A204.1 (cell line): ENCODE measurements around the gene GTF3C6.
"Not testable (repeated sequence)": the region's sequence is repeated elsewhere in the genome, so short reads cannot be mapped to it uniquely, and the experiment has no call there.

Experiments
- FAIRE-seq: peaks from 2 replicates; lab custom pipeline; 2012; peaks lifted over from hg19 to GRCh38; lab: Jason Lieb, UNC

Gene GTF3C6, protein sequence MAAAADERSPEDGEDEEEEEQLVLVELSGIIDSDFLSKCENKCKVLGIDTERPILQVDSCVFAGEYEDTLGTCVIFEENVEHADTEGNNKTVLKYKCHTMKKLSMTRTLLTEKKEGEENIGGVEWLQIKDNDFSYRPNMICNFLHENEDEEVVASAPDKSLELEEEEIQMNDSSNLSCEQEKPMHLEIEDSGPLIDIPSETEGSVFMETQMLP

DNA sequence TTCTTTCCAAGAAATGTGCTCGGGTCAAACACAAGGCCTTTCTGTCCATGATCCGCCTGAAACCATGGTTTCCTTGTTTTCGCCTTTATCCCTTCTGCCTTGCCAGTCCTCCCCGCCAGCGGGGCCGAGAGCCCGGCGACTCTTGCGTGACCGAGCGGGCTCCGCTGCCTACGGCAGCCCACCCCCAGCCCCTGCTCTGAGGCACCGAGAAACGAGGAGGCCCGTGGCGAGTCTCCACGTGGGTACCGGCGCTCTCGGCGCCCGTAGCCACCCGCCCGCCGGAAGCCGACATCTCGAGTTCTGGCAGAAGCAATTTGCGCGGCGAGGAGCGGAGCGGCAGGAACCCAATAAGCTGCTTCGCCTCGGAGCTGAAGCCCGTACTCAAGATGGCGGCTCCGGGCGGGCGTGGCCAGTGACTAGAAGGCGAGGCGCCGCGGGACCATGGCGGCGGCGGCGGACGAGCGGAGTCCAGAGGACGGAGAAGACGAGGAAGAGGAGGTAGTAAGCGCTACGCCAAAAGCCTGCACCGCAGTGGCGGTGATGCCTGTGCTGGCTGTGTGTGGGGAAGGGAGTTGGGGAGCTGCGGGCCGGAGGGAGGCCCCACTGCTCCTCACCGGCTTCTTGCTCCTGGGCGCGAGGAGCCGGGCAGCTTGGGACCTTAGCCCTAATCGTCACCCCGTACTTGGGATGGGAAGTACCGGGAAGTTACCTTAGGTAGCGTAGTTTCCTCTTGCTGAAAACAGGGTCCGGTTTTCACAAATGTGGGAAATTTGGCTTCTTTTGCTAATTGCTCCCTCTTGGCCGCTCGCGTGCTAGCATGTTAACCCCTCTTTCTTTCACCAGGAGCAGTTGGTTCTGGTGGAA is at the start of gene GTF3C6:
TSS of gene GTF3C6 (plus strand) at position 378 of the 864 bp plus-strand sequence. CDS start at position 442, 64 bp downstream.
- FAIRE-seq = no peak

DNA sequence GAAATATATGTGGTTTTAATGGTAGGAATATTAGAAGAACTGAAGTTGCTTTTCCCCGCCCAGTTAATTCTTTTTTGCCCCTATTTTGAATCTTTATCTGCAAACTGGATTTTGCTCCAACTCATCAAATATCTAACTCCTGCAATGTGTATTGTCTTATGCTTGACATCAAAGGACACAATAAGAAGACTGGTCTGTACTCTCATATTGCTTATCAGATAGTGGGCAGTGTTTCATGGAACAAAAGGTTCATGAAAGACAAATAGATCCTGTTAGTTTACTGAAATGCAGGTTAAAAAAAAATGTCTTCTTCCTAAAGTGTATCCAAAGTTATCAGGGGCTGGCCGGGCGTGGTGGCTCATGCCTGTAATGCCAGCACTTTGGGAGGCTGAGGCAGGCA is 27.7 kb upstream of the GTF3C6 start:
- no peak for FAIRE-seq

DNA sequence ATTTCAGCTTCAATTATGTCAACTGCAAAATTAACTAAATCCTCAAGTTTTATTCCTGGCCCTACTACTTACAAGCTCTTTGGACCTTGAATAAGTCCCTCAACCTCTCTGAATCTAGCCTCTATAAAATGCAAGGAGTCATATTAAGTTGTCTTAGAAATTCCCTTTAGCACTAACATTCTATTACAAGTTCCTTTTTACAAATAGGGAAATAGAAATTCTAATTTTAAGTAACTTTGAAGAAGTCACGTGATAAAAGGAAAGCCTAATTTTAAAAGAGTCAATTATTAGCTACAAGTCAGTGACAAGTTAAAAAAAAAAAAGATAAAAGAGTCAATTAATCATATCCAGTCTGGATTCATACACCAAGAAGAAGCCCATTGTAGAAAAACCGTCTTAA is 24.6 kb upstream of the GTF3C6 start:
- no peak for FAIRE-seq

DNA sequence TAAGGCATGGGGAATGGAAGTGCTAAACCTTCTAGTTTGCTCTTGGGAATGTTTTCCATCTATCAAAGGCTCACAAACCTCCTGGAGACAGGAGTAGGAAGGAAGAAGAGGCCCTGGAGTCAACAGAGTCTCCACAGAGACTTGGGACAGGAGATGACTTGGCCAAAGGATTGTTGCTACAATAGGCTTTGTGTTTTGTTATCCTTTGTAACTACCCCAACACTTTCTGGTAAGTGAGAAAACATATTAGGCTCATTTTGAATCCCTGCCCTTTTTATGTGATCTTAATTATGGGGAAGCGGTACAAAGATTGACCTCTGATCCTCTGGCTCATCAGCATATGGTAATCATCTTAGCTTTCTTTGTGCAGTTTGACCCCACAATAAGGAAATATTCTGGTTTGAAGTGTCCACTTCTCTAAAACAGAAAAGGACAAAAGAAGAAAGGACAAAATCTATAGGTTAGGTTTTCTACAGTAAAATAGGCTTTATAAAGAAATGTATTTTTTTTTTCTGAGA is 24.1 kb upstream of the GTF3C6 start:
- no peak for FAIRE-seq

DNA sequence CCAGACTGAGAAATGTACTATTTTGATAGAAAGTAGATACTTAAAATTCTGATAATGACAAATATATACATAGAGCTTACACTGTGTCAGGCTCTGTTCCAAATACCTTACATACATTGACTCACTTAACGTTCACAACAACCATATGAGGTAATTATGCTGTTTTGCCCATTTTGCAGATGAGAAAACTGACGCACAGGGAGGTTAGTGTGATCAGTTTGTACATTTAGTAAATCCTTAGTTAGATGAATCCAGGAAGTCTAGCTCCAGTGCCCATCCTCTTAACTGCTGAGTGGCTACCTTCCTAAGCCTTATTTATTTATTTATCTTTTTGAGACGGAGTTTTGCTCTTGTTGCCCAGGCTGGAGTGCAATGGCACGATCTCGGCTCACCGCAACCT is 23.3 kb upstream of the GTF3C6 start:
- no peak for FAIRE-seq

DNA sequence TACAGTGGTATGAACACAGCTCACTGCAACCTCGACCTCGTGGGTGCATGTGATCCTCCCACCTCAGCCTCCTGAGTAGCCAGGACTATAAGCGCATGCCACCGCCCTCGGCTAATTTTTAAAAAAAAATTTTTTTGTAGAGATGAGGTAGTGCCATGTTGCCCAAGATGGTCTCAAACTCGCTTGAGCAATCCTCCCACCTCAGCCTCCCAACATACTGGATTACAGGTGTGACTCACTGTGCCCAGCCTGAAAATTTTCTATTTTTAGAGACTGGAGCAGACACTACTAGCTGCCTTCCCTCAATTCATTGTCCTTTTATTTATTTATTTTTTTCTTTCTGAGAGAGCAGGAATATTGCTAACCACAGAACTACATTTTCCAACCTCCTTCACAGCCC is 20.3 kb upstream of the GTF3C6 start:
- no peak for FAIRE-seq

DNA sequence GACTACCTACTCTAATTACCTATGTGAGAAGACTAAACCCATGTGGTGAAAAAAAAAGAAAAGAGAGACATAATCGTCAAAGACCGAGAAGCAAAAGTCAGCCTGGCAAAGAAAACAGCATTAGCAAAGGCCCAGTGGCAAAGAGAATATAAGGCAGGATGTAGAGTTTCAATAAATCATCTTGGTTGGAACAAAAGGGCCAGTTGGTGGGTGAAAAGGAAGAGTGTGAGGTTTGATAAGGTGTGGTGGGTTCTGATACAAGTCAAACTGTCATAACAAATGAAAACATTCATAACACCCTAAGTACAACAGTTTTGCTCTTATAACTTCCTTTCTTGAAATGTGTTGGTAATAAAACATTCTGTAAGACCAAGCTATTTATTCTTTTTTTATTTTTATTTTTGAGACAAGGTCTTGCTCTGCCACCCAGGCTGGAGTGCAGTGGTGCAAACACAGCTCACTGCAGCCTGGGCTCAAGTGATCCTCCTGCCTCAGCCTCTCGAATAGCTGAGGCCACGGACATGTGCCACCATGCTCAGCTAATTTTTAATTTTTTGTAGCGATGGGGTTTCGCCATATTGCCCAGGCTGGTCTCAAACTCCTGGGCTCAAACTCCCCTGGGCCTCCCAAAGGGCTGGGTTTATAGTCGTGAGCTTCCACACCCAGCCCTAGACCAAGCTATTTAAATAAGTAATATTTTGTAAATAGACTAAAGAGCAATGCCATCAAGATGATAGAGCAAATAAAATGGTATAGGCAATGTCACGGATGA is 18.9 kb upstream of the GTF3C6 start:
- no peak for FAIRE-seq

DNA sequence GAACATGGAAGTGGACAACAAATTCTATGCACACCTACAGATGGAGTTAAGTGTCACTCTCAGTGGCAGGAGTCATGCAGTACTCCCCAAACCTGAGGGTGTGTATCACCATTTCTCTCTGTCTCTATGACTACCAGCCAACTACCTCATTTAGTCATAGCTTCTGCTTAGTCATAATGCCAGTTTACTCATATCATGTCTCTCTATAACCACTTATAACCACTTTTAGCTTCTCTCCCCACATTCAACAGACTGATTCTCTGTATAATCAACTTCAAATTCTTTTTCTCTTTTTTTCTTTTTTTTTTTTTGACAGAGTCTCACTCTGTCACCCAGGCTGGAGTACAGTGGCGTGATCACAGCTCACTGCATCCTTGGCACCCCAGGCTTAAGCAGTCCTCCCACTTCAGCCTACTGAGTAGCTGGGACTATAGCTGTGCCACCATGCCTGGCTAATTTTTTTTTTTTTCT is 13.8 kb upstream of the GTF3C6 start:
- FAIRE-seq = no peak

DNA sequence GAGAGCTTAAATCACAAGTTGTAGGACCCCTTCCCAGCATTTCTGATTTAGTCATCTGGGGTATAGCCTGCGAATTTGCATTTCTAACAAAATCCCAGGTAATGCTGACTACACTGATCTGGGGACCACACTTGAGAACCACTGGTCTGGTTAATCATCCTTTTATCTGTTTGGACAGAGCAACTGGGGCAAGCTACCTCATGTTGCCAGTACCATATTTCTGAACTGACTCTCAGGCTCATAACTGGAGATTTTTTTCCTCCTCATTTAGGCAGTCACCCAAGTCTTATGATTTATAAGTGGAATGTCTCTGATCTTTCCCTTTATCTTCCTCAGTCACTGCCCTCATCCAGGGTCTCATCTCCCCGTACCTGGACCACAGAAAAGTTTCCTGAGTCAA is 12.0 kb upstream of the GTF3C6 start:
- FAIRE-seq = no peak

DNA sequence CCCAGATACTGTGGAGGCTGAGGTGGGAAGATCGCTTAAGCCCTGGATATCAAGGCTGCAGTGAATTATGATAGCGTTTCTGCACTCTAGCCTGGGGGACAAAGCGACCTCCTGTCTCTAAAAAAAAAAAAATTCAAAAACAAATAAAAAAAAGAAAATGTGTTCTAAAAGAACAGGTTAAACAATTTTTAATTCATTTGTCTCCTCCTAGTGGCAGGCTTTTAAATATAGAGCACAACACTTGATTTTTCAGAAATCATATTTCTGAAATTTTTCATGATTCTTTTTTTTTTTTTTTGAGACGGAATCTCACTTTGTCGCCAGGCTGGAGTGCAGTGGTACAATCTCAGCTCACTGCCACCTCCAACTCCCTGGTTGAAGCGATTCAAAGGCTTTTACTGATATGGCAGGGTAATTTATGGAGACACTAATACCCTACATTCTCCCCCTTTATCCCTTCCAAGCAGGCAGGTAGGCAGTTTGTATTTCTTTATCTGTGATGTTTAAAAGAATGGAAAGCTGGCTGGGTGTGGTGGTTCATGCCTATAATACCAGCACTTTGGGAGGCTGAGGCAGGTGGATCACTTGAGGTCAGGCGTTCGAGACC is 8.7 kb upstream of the GTF3C6 start:
- FAIRE-seq = peak; percentile 73

DNA sequence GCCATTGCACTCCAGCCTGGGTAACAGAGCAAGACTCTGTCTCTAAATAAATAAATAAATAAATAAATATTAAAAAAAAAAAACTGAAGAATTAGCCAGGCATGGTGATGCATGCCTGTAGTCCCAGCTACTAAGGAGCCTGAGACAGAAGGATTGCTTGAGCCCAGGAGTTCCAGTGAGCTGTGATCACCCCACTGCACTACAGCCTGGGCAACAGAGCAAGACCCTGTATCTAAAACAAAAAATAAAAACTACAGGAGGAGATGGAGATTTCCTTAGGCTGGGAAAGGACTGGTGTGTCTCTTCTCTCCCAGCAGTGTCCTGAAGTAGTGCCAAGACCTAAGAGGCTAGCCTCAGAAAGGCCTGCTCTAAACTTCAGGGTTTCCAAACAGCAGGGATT is 8.1 kb upstream of the GTF3C6 start:
- FAIRE-seq = no peak

DNA sequence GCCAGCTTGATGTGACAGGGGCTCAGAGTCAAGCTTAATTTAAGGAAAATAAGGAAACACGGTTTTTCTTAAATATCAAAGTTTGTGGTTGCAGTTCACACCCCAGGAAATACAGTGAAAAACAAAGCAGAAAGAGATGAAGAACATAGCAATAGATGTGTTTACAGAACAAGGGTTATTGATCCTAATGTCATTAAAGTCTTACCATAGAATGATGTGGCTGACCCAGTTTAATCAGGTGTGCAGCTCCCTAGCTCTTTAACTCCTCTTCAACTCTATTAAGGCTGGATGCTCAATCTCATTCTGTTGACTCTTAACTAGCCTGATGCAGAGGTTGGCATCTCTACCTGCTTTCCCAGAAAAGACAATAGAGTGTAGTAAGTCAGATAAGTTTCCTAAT is 7.5 kb upstream of the GTF3C6 start:
- no peak for FAIRE-seq

DNA sequence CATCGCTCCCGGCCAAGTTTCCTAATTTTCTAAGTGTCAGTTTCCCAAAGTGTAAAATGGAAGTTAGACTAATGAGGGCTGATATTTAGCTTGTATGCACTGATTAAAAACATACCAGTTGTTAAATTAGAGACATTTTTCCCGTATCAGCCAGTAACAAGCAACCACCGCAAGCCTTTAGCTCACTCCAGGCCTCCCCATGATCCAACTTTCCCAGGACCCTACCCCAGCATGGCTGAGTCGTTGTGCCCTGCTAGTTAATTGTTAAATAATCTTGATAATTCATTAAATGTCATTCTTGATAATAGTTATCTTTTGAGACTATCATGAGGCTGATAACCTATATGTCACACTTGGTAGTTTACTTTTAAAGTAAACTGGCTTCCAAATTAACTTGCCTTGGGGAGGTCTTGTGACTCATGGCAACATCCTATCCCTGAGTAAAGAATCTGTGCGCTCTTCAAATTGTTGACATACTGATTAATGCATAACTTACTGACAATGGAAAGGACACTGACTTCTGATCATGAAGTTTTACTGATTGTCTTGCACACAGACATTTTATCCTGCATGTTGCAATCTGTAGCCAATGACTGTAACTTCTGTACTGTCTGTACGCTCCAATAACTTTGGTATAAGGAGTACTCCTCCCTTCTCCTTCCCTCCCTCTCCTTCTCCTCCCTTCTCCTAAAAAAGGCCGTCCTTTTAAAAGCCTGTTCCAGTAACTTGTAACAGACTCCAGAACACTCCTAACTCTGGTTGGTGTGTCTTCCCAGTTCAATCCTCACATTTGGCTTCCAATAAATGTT is 6.3 kb upstream of the GTF3C6 start:
- FAIRE-seq = no peak

DNA sequence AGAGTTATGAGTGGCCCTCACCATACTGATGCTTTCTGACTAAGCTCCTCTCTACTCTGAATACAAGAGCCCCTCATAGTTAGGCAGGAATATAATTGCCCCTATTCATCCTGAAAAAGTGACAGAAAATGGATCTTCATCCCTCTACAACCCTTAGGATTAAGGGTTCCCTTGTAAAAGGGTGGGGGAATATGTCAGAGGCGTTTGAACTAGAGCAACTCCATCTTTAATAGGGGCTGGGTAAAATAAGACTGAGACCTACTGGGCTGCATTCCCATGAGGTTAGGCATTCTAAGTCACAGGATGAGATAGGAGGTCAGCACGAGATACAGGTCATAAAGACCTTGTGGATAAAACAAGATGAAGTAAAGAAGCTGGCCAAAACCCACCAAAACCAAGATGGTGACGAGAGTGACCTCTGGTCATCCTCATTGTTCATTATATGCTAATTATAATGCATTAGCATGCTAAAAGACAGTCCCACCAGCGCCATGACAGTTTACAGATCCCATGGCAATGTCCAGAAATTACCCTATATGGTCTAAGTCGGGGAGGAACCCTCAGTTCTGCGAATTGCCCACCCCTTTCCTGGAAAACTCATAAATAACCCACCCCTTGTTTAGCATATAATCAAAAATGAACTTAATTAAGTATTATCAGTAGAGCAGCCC is 4.7 kb upstream of the GTF3C6 start:
- no peak for FAIRE-seq

DNA sequence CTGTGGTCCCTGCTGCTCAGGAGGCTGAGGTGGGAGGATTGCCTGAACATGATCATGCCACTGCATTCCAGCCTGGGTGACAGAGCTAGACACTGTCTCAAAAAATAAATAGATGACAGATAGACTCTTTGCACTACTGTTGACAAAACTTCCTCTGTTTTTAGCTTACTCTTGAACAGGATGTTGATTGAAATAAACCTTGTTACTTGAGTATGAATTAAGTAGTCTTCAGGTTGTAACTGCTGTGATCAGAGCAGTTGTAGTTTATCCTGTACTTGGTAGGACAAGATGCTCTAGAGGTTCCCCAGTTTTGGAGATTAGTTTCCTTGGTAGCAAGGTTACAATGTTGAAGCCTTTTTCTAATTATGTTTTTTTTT is 1.5 kb downstream of the GTF3C6 start:
- FAIRE-seq = no peak

DNA sequence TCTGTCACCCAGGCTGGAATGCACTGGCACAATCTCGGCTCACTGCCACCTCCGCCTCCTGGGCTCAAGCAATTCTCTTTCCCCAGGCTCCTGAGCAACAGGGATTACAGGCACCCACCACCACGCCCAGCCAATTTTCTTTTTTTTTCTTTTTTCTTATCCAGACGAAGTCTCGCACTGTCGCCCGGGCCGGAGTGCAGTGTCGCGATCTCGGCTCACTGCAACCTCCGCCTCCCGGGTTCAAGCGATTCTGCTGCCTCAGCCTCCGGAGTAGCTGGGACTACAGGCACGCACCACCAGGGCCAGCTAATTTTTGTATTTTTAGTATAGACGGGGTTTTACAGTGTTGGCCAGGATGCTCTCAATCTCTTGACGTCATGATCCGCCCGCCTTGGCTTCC is 4.1 kb downstream of the GTF3C6 start:
- not testable (repeated sequence) for FAIRE-seq

DNA sequence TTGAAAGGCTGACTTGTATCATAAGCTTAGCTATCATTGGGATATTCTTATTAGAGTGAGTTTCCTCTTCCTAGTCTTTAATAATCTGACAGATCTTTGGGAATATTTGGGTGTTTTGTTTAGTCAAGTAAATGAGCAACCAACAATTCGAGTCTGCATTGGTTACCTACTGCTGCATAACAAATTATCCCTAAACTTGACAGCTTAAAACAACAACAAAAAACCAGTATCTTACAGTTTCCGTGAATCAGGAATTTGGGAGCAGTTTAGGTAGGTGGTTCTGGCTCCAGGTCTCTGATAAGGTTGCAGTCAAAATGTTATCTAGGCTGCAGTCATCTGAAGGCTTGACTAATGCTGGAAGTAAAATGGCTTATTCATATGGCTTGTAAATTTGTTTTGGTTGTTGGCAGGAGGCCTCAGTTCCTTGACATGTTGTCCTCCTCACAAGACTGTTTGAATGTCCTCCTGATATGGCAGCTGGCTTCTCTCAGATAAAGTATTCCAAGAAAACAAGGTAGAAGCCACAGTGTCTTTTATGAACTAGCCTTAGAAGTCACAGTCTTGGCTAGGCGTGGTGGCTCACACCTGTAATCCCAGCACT is 7.2 kb downstream of the GTF3C6 start:
- FAIRE-seq = no peak

DNA sequence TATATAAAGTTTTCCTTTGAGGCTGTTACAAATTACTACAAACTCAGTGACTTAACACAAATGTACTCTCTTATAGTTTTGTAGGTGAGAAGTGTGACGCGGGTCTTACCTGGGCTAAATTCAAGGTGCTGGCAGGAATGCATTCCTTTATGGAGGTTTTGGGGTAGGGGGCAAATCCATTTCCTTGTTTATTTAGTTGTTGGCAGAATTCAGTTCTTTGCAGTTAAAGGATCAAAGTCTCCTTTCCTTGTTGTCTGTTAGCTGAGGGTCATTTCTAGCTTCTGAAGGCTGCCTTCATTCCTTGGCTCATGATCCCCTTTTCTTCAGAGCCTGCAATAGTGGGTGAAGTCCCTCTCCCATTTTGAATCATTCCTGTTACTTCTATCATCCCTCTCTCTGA is 10.2 kb downstream of the GTF3C6 start:
- FAIRE-seq = not testable (repeated sequence)

DNA sequence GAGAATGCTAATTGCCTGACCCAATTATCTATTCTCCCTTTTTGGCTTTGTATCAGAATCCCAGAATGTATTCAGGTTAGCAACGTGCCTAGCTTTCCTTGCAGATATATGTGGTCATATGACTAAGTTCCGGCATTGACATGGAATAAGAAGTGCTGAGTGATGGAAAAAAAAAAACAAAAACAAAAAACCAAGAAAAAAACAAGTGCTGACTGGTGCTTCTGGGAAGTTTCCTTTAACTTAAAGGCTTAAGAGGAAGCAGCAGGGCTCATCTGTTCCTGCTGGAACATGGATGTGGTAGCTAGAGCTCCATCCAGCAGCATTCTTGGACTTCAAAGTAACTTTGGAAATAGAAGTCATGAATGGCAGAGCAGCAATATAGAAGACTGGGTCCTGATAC is 13.0 kb downstream of the GTF3C6 start:
- FAIRE-seq = no peak

DNA sequence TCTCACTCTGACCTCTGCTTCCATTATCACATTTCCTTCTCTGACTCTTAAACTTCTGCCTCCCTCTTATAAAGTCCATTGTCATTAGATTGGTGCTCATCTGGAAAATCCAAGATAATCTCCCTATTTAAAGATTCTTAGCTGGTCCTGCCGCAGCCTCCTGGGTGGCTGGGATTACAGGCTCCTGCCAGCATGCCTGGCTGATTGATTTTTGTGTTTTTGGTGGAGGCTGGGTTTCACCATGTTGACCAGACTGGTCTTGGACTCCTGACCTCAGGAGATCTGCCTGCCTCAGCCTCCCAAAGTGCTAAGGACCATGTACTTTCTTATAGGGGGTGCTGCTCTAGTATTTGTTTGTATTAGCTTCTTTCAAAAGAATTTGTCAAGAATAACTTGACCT is 18.1 kb downstream of the GTF3C6 start:
- no peak for FAIRE-seq
